NCI-H82 treated with DMSO at 0.1 percent for 48 hours (cell line): ENCODE results near the gene MESP1.

ENCODE experiments used
- DNase-seq: peaks from one replicate; lab custom pipeline; 2025; ENCODE audit not compliant: unreplicated experiment; lab: John Stamatoyannopoulos, UW

MESP1 gene

DNA sequence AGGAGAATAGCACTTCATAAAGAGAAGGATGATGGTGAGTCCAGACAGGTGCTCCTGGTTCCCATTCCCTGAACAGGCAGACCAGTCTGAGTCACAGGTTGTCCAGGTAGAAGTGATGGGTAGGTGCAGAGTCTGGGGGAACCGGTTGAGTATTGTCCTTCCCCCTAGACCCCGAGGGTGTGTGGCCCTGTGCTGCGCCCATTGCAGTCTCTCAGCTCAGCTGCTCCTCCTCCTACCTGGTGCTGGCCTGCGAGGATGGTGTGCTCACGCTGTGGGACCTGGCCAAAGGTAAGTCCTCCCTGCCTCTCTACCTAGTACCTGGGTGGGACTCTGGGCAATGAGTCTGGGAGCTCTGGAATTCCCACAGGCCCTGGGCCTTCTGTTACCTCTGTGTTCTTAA, 19.8 kb downstream of the MESP1 start:
- no peak for DNase-seq

DNA sequence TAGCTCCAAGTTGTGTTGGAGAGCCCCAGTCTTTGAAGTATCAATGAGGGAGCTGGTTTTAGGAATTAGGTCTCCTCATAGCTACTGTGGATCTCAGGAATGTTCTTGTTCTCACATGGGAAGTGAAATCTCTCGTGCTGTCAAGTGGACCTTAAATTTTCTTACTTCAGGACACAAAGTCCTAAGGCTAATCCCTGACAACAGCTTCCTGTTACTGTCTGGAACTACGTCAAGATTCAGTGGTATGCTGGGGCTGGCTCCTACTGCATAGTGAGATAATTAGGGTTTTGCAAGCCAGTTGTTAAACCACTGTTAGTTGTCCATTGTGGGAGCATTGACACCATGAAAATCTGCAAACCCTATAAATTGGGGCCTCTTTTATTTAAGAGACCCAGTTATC, 22.8 kb downstream of the MESP1 start:
- no peak for DNase-seq

DNA sequence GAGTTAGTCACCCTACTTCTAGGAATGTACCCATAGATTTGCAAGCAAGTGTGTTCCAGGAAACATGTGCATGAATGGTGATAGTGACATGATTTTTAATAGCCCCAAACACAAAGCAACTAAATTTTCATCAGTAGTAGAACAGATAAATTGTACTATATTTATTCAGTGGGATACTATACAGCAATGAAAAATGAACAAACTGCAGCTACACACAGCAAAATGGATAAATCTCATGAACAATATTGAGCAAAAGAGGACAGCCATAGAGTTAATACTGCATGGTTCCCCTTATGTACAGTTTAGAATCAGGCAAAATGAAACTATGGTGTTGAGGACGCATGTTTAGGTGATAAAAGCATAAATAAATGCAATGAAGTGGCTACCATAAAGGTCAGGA, 26.0 kb downstream of the MESP1 start:
- DNase-seq = no peak

DNA sequence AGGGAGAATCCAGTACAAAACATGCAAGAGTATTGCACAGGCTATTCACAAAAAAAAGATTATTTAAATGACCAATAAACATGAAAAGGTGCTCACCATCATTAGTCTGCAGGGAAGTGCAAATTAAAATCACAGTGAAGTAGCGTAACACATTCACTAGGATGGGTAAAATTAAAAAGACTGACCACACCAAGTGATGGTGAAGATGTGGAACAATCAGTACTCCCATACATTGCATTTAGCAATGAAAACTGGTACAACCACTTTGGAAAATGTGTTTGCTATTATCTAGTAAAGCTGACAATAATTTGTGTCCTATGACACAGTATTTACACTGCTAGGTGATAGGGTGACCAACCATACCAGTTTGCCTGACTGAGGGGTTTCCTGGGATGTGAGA, 26.4 kb downstream of the MESP1 start:
- DNase-seq = no peak

DNA sequence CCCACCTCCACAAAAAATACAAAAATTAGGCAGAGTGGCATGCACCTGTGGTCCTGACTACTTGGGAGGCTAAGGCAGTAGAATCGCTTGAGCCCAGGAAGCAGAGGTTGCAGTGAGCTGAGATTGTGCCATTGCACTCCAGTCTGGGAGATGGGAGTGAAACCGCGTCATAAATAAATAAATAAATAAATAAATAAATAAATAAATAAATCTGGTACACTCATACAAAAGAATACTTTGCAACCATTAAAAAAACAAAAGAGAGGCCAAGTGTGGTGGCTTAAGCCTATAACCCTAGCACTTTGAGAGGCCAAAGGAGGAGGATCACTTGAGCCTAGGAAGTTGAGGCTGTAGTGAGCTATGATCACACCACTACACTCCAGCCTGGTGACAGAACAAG, 28.0 kb downstream of the MESP1 start:
- no peak for DNase-seq

DNA sequence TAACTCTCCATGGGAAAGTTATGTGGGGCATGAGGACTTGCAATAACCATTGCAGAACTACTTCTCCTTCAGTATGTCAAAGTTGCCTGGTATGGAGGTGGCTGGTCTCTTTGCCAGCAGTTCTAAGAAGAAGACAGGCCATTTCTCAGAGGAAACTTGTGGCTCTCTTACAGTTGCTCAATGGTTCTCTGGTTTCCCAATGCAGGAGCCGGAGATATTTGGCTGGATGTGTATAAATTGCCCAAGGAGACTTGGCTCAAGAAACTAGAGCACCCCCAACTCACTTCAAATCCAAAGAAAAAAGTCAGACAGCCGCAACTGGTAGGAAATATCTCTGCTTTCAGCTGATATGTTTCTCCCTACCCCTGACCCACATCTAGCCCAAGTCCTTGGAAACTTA, 36.3 kb downstream of the MESP1 start:
- no peak for DNase-seq

DNA sequence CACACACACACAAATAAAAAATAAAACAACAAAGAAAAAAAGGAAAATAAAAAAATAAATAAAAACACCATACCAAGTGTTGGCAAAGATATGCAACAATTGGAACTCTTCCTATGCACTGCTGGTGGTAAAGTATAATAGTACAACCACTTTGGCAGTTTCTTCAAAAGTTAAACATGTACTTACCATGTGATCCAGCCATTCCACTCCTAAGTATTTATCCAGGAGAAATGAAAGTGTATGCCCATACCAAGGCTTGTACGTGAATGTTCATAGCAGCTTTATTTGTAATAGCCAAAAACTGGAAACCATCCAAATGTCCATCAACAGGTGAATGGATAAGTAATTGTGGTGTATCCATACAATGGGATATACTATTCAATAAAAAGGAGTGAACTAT, 43.5 kb downstream of the MESP1 start:
- DNase-seq = no peak

DNA sequence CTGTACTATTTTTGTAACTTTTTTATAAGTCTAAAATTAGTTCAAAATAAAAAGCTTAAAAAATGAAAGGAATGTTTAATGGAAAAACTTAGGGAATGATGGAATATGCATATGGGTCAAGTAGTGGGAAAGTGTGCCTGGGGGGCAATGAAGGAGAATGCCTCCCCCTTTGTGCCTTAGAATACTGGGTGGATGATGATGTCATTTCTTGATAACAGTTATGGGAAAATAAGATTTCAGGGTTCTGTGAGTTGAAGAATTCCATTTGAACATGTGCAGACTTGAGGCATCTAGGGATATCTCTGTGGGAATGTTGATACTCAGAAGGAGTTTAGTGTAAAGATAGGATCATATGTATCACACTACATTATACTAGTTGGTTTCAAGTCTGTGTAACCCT, 46.6 kb downstream of the MESP1 start:
- no peak for DNase-seq
